Posterior cingulate gyrus (tissue), 11 donors: ENCODE data around the gene GALNT6.
"Not testable (repeated sequence)": the region's sequence is repeated elsewhere in the genome, so short reads cannot be mapped to it uniquely, and the experiment has no call there.

ENCODE experiments used
- DNase-seq, 10 donors: peaks; one replicate each; pipeline versions ENCODE4 v3.0.0 to v3.0.0-alpha.2; 2020 to 2021; ENCODE audit warnings: mixed read lengths in 3 of 10
- intact Hi-C: fragments of 100-400 bp; cut with DNase I; formaldehyde crosslinking; loops from one replicate; pipeline ENCODE4 v1.15.1; 2023

Gene GALNT6

DNA sequence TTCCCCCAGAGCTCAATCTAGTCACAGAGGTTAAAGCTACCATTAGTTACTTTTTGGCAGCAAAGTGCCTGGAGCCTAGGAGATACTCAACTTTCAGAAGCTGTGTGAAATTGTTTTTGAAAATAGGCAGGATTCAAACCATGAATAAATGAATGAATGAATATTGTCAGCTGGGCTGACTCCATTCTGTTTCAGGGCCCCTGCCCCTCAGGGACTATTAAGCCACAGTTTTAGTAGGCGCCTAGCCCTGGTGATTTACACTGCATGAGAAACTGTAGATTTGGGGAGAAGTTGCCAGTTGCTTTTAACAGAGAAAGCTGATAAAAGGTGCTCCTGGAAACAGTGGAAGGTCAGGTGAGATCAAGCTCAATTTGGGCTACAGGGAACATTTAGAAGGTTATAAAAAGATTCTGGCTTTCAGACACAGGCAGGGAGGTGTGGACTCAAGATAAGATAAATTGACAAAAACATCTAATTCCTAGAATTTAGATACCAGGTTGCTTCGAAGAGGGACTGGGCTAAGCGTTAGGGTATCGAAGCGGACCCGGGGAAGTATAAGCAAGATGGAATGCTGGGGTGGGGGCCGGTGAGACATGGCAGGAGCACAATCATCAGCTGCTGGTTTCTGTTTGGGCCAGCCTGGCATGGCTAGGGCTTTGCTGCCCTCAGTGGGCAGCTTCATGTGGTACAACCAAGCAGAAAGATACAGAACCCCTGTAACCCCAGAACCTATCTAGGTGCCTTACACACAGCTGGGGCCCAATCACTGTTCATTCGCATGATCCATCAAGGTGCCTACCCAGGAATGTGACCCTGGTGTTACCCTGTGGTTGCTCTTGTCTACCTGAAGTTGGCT lies 29.8 kb downstream of the GALNT6 start:
- intact Hi-C loops, result no loop called here
- DNase-seq, result no peak

DNA sequence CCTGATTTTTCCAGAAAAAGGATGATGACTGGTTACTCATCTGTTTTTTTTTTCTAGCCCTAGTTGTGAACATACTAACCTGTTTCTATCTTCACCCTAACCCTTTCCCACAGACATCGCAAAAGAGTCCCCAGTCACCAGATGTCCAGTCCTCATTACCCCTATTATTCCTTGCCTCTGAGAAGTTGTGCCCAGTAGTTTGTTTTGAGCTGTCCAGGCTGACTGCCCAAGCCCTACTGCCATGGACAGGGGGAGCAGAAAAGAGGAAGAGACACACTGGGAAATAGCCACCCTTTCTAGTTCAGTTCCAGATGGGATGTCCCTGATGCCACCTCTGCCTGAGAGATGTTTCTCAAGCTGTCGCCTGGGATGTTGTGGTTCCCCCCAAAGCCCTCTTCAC lies 30.9 kb downstream of the GALNT6 start:
- intact Hi-C loops, result no loop called here
- DNase-seq, result no peak

DNA sequence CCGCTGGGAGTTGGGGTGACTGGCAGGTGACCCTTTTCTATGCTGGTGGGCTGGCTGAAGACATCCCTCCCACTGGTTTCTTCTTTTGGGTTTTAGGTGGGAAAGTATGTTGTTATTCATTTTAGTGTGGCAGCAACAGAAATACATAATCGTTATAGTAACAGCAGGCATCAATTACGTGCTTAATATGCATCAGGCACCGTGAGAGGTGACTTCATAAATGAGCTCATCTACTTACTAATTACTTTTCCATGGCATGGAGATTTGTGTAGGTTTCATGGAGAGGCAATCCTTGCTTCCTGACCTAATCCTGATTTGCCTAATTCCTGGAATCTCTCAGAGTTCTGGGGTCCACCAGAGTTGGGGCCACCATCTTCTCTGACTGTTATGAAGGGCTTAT lies 31.4 kb downstream of the GALNT6 start:
- intact Hi-C loops, result no loop called here
- no peak for DNase-seq

DNA sequence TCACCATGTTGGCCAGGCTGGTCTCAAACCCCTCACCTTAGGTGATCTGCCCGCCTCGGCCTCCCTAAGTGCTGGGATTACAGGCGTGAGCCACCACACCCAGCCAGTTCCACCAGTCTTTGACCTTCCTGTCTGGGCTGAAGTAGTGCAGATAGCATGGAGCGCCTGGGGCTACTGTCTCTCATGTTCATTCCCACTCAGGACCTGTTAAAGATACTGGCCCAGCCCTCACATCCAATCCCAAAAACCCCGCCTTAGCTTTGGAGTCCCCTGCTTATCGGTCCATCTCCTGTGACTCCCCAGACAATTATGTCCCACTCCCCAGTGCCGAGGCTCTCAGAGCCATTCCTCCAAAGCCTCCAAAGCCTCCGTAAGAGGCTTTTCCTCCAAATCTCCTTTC lies 32.7 kb downstream of the GALNT6 start:
- no peak for DNase-seq
- intact Hi-C loops, result no loop called here

DNA sequence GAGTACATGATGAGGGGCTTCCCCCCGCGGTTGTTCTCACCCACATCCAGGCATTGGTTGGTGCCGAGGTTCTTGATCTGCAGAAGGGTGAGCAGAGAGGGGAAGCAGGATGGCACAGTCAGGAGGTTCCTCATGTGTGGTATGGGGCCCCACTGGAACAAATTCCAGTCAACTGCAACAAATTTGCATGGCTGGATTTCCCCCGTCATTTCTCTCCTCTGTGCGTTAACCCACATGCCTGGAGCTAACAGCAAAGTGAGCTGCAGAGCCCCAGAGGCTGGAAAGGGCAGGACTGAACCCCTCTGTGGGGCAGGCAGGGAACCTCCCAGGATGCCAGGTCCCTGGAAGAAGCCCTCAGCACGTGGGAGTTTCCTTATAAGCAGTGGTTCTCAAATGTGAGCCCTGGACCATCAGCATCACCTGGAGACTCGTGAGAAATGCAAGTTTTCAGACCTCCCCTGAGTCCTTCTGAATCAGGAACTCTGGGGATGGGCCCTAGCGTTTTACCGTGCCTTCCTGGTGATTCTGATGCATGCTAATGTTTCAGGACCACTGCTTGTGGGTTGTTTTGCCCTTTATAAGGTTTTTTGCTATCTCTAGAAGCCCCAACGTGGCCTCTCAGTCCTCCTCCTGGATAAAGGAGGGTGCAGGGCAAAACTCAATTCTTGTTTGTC lies 33.7 kb downstream of the GALNT6 start:
- intact Hi-C loops, result no loop called here
- peak in 1 of 10 donors; percentile 17 for DNase-seq

DNA sequence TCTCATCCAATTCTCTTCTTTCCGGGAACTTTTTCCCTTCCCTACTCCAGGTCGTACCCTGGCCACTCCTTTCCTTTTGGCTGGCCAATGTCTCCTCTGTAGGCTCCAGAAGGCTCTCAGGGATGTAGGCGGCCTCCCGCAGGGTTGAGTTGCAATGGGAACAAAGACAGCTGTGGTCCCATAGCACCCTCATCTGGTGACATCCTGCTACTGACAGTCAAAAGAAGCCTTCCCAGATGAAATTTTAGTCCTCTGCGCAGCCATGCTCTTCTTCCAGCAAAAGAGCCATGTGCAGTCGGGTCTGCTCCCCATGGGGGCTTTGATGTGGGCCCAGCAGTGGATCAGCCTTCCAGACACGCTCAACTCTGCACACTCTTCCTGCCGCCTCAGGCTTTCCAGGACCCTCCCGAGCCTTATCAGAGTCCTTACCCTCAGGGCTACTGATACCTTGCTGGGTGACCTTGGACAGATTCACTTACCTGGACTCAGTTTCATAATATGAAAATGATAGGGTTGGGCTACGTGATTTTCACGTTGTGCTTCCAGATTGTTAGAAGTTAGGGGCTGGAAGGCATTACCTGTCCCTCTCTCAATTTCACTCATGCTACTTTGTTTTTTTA lies 39.2 kb downstream of the GALNT6 start:
- intact Hi-C loops, result no loop called here
- DNase-seq, result peak; percentile 36 to 94 (median 60)

DNA sequence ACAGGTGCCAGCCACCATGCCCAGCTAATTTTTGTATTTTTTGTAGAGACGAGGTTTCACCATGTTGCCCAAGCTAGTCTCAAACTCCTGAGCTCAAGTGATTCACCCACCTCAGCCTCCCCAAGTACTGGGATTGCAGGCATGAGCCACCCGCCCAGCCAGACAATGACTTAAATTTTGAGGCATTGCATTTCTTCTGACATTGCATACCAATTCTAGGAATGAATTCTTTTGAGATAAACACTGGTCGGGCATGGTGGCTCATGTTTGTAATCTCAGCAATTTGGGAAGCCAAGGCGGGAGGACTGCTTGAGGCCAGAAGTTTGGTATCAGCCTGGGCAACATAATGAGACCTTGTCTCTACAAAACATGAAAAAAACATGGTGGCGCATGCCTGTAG lies 42.2 kb downstream of the GALNT6 start:
- intact Hi-C loops, result no loop called here
- DNase-seq, result no peak

DNA sequence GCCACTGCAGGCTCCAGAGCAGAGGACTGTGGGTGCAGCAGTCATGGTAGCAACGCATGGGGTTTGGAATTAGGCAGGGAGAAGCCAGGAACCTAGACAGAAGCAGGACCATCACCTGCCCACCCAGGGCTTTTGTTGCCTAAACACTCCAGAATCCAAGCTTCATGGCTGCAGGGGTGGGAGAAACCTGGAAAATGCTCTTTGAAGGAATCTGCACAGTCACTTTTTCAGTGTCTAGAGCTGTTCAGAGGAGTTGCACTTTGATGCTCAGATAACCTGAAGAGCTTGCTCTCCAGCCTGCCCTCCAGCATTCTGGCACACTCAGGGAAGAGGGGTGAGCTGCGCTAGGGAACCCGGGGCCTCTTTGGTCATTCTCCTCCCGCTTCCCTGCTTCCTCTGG lies 43.1 kb downstream of the GALNT6 start:
- no peak for DNase-seq

DNA sequence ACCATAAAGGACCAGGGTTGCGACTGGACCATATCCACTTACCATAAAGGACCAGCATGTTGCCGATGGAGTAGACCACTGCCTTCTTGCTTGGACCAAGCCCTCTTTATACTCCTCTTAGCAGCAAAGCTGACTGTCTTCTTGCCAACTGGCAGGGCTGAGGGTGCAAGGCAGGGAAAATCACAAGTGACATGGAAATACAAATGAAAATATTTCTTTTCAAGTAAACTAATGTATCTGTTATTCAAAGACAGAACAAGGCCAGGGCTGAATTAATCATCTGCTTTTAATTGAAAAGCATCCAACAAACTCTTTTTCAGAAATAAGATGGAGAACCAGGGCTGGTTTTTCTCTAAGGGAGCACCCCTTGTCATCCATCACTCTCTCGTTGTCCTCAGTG lies 44.6 kb downstream of the GALNT6 start, which contains the start of gene CELA1:
CELA1 (minus strand) TSS at position 99 of the 400 bp plus-strand sequence; CDS start at position 58, 41 bp downstream.
- no peak for DNase-seq
- intact Hi-C loops, result no loop called here

More for the DNA sequence above, 43.1 kb downstream of the GALNT6 start:
- intact Hi-C loops, result no loop called here

DNA sequence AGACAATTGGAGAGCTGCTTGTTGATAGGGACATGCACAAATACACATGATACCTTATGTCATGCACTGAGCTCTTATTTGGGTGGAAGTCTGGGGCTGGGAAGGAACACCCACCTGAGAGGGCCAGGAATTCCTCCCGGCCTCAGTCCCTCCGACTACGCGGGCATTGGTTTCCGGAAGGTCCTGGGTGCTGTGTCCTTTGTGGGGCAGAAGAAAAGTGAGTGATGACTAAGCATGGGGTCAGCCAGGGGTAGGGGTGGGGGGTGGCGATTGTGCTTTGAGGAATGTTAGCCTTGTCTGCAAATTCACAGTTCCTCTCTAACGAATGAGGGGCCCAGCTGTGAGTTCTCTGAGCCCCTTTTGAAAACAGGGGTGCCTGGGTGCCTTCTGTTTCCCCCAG lies 45.5 kb downstream of the GALNT6 start:
- intact Hi-C loops, result no loop called here
- DNase-seq, result no peak

DNA sequence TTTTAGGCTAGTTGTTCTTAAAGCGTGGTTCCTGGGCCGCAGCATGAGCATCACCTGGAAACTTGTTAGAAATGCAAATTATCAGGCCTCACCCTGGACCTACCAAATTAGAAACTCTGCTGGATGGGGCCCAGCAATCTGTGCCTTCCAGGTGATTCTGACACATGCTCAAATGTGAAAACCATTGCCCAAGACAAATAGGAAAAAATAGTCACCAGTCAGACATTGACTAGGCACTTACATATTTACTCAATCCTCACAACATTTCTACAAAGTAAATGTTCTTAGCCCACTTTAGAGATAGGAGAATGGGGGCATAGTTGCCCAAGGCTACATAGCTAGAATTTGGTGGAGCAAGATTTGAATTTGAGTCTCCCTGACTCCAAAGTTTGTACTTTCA lies 48.0 kb downstream of the GALNT6 start:
- no peak for DNase-seq
- intact Hi-C loops, result loop anchor here (5.0 kb wide), 1 partner anchor 296 kb away; the partner anchor contains the start of gene LETMD1

DNA sequence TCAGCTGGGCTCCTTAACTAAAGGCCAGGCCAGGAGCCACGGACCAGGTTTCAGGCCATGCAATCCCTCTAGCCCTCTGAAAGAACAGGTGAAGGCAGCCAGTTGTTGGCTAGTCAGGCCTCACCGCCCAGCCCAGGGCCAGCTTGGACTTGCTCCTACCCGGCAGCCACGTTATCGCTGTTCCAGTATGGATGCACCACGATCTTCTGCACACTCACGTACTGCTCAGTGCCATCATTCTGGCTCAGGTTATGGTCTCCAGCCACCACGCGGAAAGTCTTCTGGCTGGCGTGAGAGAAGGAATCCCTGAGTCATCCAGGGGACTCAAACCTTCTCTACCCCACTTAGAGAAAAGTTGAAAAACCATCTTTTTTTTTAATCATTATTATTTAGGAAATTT lies 48.8 kb downstream of the GALNT6 start:
- no peak for DNase-seq
- intact Hi-C loops, result loop anchor here (5.0 kb wide), 1 partner anchor 295 kb away; the partner anchor contains the start of gene LETMD1

DNA sequence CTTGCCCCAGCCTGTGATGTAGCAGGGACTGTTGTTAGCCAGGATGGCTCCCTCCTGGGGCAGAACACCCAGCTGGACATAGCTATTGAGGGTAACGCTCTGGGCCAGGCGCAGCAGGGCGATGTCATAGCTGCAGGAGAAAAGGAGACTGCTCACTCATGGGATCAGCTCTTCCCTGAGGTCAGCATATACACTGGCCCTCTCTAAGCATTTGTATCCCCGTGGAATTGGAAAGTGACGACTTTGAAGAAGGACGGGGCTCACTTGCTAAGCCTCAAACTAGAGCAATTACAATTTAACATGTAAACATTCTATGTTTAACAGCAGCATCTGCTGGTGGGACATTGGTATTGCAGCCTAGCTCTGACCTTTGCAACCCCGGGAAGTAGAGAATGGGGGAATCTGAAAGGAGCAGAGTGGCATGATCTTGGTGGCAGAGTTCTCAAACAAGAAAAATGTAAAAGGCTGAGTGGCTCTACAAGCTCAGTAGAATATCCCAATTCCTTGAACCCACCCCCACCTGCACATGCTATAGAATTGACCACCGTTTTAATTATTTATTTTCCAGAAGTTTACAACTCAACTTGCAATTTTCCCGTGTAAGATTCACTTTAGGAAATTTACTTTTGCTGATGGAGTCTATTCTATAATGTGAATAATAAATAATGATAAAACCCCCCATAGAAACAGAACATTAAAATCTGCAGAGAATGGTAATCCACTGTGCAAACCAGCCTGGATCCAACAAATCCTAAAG lies 49.8 kb downstream of the GALNT6 start:
- intact Hi-C loops, result loop anchor here (5.0 kb wide), 1 partner anchor 294 kb away; the partner anchor contains the start of gene LETMD1
- DNase-seq, result peak in 5 of 10 donors; percentile 58 to 87 (median 69)

DNA sequence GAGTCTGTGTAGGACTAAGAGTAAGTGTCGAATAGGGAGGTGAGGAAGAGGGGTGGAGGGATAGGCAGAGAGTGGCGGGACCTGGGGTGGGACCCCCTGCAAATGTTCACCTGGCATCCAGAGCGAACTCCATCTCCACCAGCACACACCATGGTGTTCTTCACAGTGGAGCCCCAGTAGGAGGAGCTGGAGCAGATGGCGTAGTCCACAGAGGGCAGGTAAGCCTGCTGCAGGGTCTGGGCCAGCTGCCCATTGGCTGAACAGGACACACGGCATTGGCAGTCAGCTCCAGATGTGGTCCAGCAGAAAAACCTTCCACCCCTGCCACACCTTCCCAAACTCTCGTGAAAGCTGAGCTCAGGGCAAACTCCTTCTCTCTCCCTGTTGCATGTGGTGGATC lies 51.5 kb downstream of the GALNT6 start:
- no peak for DNase-seq
- intact Hi-C loops, result loop anchor here (5.0 kb wide), 1 partner anchor 292 kb away; the partner anchor contains the start of gene LETMD1

DNA sequence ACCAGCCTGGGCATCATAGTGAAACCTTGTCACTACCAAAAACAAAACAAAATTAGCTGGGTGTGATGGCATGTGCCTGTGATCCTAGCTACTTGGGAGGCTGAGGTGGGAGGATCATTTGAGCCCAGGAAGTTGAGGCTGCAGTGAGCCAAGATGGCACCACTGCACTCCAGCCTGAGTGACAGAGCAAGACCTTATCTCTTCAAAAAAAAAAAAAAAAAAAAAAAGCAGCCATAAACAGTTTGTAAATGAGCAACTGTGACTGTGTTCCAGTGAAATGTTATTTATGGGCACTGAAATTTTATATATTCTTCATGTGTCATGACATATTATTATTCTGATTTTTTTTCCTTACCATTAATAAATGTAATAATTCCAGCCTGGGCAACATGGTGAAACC lies 53.9 kb downstream of the GALNT6 start:
- intact Hi-C loops, DNase-seq: not testable (repeated sequence)

DNA sequence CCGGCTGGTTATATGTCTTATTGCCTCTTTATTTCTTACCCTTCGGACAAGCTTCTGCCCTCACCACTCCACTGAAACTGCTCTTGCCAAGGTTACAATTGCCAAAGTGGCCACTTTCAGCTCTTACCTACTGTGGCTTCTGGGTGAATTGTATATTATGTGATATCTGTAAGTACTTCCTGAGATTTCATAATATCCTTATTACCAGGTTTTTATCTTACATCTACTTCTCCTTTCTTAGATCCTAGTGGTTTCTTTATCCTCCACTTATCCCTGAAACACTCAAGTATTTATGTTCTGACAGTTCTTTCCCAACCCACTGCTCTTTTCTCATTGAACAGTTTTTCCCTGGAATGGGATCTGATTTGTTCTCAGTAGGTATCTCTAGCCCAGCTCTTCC lies 55.3 kb downstream of the GALNT6 start:
- no peak for DNase-seq
- intact Hi-C loops, result no loop called here

DNA sequence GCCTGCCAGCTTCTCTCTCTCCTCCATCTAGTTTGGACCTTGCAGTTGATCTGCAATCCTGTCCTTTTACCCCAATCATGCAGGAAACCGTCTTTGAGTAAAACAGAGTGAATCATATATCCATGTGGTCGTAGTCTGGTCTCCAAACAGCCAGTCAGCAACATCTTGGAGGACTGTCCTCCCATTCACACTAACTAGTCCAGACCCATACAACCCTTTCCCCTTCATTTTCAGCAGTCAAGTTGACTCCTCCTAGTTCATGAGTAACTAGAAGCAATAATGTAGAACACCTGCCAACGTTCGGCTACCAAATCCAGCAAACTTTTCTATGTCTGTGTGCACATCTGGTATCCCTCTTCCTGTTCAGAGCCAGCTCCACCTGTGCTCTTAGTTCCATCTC lies 56.4 kb downstream of the GALNT6 start:
- no peak for DNase-seq
- intact Hi-C loops, result no loop called here

DNA sequence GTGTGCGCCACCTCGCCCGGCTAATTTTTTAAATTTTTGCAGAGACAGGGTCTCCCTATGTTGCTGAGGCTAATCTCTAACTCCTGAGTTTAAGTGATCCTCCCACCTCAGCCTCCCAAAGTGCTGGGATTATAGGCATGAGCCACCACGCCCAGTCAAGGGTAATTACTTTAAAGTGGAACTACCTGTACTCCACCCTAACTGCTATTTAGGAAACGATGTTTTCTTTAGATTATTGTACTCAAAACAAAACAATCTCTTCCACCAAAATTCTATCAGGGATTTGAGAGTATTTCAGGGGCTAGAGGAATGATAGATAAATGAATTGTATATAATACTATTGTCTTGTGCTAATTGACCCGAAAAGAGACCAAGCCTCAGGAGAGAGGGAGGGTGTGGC lies 57.7 kb downstream of the GALNT6 start:
- DNase-seq, result no peak
- intact Hi-C loops, result no loop called here

DNA sequence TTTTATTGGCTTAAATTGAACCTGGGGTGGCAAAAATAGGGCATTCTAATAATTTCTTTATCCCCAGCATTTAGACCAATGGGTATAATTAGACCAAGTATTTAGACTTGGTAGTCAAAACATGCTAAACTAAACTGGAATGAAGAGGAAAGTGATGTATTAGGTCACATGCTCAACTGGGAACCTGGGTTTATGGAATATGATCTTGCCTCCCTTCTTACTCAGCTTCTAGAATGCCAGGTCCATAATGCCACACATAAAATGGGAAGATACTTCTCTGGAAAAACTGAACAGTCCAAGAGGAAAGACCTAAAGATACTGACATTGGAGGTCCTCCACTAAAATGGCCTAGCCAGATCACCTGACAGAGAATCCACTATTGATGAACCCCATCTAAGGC lies 61.0 kb downstream of the GALNT6 start:
- DNase-seq, result no peak
- intact Hi-C loops, result no loop called here

DNA sequence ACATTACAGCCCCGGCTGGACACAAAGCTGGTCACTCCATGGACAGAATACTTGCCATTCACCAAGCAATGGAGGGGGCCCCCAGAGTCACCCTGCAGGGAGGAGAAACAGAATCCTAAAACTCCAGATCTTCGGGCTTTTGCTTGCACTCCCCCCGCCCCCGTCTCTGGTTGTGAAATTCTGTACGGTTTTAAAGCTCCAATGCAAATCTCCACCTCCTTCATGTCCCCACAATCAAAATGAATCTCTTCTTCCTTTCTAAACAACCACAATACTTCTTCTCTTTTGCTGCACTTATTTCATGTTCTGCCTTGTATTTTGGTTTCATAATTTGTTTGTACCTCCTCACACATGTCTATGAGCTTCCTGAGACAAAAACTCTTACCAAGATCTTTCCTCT lies 61.5 kb downstream of the GALNT6 start:
- intact Hi-C loops, result no loop called here
- no peak for DNase-seq
